HepG2 (cell line): ENCODE measurements around the gene SMAD6.

ENCODE experiments used
- EHMT2 ChIP-seq: fragments of 200-600 bp; sonication (generic); IDR thresholded peaks from 2 replicates; pipeline ENCODE4 v1.7.0; 2017; ENCODE audit warnings: antibody characterized with exemption, low read depth, low read length, borderline replicate concordance
- JUN ChIP-seq: sonication (generic); formaldehyde crosslinking; IDR thresholded peaks from 2 replicates; pipeline ENCODE4 v1.4.0; 2020; ENCODE audit warnings: mild to moderate bottlenecking, missing genetic modification reagents
- NR3C1 ChIP-seq: sonication (generic); formaldehyde crosslinking; IDR thresholded peaks from 2 replicates; pipeline ENCODE4 v1.4.0; 2020; ENCODE audit warnings: missing genetic modification reagents
- ZNF672 ChIP-seq: sonication (generic); formaldehyde crosslinking; IDR thresholded peaks from 2 replicates; pipeline ENCODE4 v1.8.1; 2022; ENCODE audit warnings: missing genetic modification reagents
- ZNF83 ChIP-seq: sonication (generic); formaldehyde crosslinking; IDR thresholded peaks from 2 replicates; pipeline ENCODE4 v1.4.0; 2020; ENCODE audit warnings: missing genetic modification reagents, mild to moderate bottlenecking, borderline replicate concordance
- TF ChIP-seq, protein P1 (sequence below): sonication (generic); formaldehyde crosslinking; IDR thresholded peaks from 2 replicates; pipeline ENCODE4 v1.8.0; 2022; ENCODE audit warnings: mild to moderate bottlenecking, missing genetic modification reagents; ENCODE audit not compliant: insufficient replicate concordance
- TF ChIP-seq, protein P2 (sequence below): sonication (generic); formaldehyde crosslinking; conservative IDR thresholded peaks from 2 replicates; pipeline ENCODE4 v1.5.0; 2020; ENCODE audit warnings: missing genetic modification reagents
- TF ChIP-seq, protein P3 (sequence below): sonication (generic); formaldehyde crosslinking; IDR thresholded peaks from 2 replicates; pipeline ENCODE4 v1.4.0; 2020; ENCODE audit warnings: missing genetic modification reagents
- TF ChIP-seq, protein P4 (sequence below): IDR thresholded peaks from 2 replicates; pipeline ENCODE4 v1.6.1; 2016; ENCODE audit warnings: missing compliant biosample characterization, missing genetic modification reagents, borderline replicate concordance
- TF ChIP-seq, protein P5 (sequence below): sonication (generic); formaldehyde crosslinking; IDR thresholded peaks from 2 replicates; pipeline ENCODE4 v1.8.1; 2022; ENCODE audit warnings: mild to moderate bottlenecking, missing genetic modification reagents
- TF ChIP-seq, protein P6 (sequence below): sonication (generic); formaldehyde crosslinking; IDR thresholded peaks from 2 replicates; pipeline ENCODE4 v1.5.0; 2020; ENCODE audit warnings: mild to moderate bottlenecking, missing genetic modification reagents, borderline replicate concordance

DNA sequence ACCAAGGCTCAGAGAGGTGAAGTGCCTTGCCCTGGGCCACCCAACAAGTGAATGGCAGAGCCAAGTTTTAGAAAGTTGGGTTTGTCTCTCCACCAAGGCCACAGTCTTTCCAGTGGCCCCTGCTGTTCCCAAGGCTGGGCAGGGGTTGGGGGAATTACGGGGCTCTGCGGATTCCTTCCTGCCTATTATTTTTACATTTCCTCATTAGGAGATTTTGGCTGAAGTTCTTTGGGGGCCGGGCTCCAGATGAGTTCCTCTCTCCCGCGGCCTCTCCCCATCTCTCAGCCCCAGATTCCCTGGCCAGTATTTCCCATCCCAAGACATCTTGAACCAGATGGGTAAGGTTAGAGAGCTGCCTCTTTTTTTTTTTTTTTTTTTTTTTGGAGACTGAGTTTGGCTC lies 44.0 kb upstream of the SMAD6 start:
- TF ChIP-seq, protein P1, sequence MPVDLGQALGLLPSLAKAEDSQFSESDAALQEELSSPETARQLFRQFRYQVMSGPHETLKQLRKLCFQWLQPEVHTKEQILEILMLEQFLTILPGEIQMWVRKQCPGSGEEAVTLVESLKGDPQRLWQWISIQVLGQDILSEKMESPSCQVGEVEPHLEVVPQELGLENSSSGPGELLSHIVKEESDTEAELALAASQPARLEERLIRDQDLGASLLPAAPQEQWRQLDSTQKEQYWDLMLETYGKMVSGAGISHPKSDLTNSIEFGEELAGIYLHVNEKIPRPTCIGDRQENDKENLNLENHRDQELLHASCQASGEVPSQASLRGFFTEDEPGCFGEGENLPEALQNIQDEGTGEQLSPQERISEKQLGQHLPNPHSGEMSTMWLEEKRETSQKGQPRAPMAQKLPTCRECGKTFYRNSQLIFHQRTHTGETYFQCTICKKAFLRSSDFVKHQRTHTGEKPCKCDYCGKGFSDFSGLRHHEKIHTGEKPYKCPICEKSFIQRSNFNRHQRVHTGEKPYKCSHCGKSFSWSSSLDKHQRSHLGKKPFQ (CRISPR knock-in tag) = no peak
- TF ChIP-seq ZNF672 (no peak), EHMT2 (no peak), NR3C1 (CRISPR knock-in tag) (no peak), ZNF83 (CRISPR knock-in tag) (no peak), JUN (no peak)
- TF ChIP-seq, protein P2, sequence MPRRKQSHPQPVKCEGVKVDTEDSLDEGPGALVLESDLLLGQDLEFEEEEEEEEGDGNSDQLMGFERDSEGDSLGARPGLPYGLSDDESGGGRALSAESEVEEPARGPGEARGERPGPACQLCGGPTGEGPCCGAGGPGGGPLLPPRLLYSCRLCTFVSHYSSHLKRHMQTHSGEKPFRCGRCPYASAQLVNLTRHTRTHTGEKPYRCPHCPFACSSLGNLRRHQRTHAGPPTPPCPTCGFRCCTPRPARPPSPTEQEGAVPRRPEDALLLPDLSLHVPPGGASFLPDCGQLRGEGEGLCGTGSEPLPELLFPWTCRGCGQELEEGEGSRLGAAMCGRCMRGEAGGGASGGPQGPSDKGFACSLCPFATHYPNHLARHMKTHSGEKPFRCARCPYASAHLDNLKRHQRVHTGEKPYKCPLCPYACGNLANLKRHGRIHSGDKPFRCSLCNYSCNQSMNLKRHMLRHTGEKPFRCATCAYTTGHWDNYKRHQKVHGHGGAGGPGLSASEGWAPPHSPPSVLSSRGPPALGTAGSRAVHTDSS (CRISPR knock-in tag) = no peak
- TF ChIP-seq, protein P3, sequence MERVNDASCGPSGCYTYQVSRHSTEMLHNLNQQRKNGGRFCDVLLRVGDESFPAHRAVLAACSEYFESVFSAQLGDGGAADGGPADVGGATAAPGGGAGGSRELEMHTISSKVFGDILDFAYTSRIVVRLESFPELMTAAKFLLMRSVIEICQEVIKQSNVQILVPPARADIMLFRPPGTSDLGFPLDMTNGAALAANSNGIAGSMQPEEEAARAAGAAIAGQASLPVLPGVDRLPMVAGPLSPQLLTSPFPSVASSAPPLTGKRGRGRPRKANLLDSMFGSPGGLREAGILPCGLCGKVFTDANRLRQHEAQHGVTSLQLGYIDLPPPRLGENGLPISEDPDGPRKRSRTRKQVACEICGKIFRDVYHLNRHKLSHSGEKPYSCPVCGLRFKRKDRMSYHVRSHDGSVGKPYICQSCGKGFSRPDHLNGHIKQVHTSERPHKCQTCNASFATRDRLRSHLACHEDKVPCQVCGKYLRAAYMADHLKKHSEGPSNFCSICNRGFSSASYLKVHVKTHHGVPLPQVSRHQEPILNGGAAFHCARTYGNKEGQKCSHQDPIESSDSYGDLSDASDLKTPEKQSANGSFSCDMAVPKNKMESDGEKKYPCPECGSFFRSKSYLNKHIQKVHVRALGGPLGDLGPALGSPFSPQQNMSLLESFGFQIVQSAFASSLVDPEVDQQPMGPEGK = no peak
- TF ChIP-seq, protein P4, sequence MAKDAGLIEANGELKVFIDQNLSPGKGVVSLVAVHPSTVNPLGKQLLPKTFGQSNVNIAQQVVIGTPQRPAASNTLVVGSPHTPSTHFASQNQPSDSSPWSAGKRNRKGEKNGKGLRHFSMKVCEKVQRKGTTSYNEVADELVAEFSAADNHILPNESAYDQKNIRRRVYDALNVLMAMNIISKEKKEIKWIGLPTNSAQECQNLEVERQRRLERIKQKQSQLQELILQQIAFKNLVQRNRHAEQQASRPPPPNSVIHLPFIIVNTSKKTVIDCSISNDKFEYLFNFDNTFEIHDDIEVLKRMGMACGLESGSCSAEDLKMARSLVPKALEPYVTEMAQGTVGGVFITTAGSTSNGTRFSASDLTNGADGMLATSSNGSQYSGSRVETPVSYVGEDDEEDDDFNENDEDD = no peak
- TF ChIP-seq, protein P5, sequence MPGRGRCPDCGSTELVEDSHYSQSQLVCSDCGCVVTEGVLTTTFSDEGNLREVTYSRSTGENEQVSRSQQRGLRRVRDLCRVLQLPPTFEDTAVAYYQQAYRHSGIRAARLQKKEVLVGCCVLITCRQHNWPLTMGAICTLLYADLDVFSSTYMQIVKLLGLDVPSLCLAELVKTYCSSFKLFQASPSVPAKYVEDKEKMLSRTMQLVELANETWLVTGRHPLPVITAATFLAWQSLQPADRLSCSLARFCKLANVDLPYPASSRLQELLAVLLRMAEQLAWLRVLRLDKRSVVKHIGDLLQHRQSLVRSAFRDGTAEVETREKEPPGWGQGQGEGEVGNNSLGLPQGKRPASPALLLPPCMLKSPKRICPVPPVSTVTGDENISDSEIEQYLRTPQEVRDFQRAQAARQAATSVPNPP (CRISPR knock-in tag) = no peak
- TF ChIP-seq, protein P6, sequence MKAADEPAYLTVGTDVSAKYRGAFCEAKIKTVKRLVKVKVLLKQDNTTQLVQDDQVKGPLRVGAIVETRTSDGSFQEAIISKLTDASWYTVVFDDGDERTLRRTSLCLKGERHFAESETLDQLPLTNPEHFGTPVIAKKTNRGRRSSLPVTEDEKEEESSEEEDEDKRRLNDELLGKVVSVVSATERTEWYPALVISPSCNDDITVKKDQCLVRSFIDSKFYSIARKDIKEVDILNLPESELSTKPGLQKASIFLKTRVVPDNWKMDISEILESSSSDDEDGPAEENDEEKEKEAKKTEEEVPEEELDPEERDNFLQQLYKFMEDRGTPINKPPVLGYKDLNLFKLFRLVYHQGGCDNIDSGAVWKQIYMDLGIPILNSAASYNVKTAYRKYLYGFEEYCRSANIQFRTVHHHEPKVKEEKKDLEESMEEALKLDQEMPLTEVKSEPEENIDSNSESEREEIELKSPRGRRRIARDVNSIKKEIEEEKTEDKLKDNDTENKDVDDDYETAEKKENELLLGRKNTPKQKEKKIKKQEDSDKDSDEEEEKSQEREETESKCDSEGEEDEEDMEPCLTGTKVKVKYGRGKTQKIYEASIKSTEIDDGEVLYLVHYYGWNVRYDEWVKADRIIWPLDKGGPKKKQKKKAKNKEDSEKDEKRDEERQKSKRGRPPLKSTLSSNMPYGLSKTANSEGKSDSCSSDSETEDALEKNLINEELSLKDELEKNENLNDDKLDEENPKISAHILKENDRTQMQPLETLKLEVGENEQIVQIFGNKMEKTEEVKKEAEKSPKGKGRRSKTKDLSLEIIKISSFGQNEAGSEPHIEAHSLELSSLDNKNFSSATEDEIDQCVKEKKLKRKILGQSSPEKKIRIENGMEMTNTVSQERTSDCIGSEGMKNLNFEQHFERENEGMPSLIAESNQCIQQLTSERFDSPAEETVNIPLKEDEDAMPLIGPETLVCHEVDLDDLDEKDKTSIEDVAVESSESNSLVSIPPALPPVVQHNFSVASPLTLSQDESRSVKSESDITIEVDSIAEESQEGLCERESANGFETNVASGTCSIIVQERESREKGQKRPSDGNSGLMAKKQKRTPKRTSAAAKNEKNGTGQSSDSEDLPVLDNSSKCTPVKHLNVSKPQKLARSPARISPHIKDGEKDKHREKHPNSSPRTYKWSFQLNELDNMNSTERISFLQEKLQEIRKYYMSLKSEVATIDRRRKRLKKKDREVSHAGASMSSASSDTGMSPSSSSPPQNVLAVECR = no peak
